Astrocyte (in vitro differentiated cells and primary cell): ENCODE data around the gene ETV3. TPM values are rescaled to one million over a fixed set of nuclear protein-coding genes. Genes with fewer than 3 reads are reported as not detected.

Source experiments
- DNase-seq: peaks from one replicate; pipeline ENCODE4 v3.0.0-alpha.2; 2010; ENCODE audit warnings: low read depth
- FAIRE-seq: peaks from 2 replicates; lab custom pipeline; 2011; peaks lifted over from hg19 to GRCh38; lab: Jason Lieb, UNC
- H2AFZ ChIP-seq: 2 replicates; pipeline ENCODE4 v1.6.0; 2012; ENCODE audit warnings: low read depth, low read length, inconsistent platforms
- H3K27ac ChIP-seq: 2 replicates; pipeline ENCODE4 v1.5.1; 2011; ENCODE audit warnings: low read depth, low read length, inconsistent platforms
- H3K27me3 ChIP-seq: 2 replicates; pipeline ENCODE4 v1.6.0; 2011; ENCODE audit warnings: low read length, inconsistent platforms; ENCODE audit not compliant: insufficient read depth
- H3K36me3 ChIP-seq: 2 replicates; pipeline ENCODE4 v1.5.1; 2011; ENCODE audit warnings: low read length, inconsistent platforms; ENCODE audit not compliant: insufficient read depth
- H3K4me1 ChIP-seq: 2 replicates; pipeline ENCODE4 v1.5.1; 2011; ENCODE audit warnings: low read length, inconsistent platforms; ENCODE audit not compliant: insufficient read depth
- H3K4me2 ChIP-seq: 2 replicates; pipeline ENCODE4 v1.6.0; 2012; ENCODE audit warnings: low read length, inconsistent platforms
- H3K4me3 ChIP-seq: 2 replicates; pipeline ENCODE4 v1.5.1; 2011; ENCODE audit warnings: low read depth, mild to moderate bottlenecking, low read length, inconsistent platforms; ENCODE audit not compliant: insufficient read depth
- H3K79me2 ChIP-seq: 2 replicates; pipeline ENCODE4 v1.6.0; 2012; ENCODE audit warnings: mild to moderate bottlenecking, low read length, inconsistent platforms; ENCODE audit not compliant: insufficient read depth
- H3K9ac ChIP-seq: 2 replicates; pipeline ENCODE4 v1.6.0; 2012; ENCODE audit warnings: mild to moderate bottlenecking, low read length, inconsistent platforms
- H3K9me3 ChIP-seq: 2 replicates; pipeline ENCODE4 v1.5.1; 2012; ENCODE audit warnings: low read depth, mild to moderate bottlenecking, low read length, inconsistent platforms; ENCODE audit not compliant: insufficient read depth
- H4K20me1 ChIP-seq: 2 replicates; pipeline ENCODE4 v1.6.0; 2012; ENCODE audit warnings: low read length, inconsistent platforms; ENCODE audit not compliant: insufficient read depth
- H3K27ac Mint-ChIP-seq: one replicate; pipeline ENCODE4 v1.8.0; 2021; ENCODE audit warnings: mild to moderate bottlenecking, mixed read lengths; ENCODE audit not compliant: unreplicated experiment
- H3K27me3 Mint-ChIP-seq: one replicate; pipeline ENCODE4 v1.8.0; 2021; ENCODE audit warnings: low read depth, mixed read lengths; ENCODE audit not compliant: unreplicated experiment
- H3K36me3 Mint-ChIP-seq: one replicate; pipeline ENCODE4 v1.8.0; 2021; ENCODE audit warnings: low read depth, mixed read lengths; ENCODE audit not compliant: unreplicated experiment
- H3K4me1 Mint-ChIP-seq: one replicate; pipeline ENCODE4 v1.8.0; 2021; ENCODE audit warnings: low read depth, mixed read lengths; ENCODE audit not compliant: unreplicated experiment
- H3K4me3 Mint-ChIP-seq: one replicate; pipeline ENCODE4 v1.8.0; 2021; ENCODE audit warnings: mild to moderate bottlenecking, moderate library complexity, mixed read lengths; ENCODE audit not compliant: unreplicated experiment
- H3K9me3 Mint-ChIP-seq: one replicate; pipeline ENCODE4 v1.8.0; 2021; ENCODE audit warnings: mild to moderate bottlenecking, mixed read lengths; ENCODE audit not compliant: unreplicated experiment
- EZH2 ChIP-seq: IDR thresholded peaks from 2 replicates; pipeline ENCODE4 v1.6.1; 2012; ENCODE audit warnings: mild to moderate bottlenecking, low read length, inconsistent platforms; ENCODE audit not compliant: insufficient read depth
- total RNA-seq: library from RNA; stranded (reverse); gene quantifications from 2 replicates; pipeline ENCODE4 v1.2.1, GENCODE V29; 2021
- TF ChIP-seq, protein P1 (sequence below): IDR thresholded peaks from 2 replicates; pipeline ENCODE4 v1.5.1; 2011; ENCODE audit warnings: low read depth, mild to moderate bottlenecking, inconsistent platforms, low read length, moderate library complexity; ENCODE audit not compliant: insufficient read depth

Gene ETV3
- total RNA-seq, 1 donor from 2014 or later: 37.5 TPM

DNA sequence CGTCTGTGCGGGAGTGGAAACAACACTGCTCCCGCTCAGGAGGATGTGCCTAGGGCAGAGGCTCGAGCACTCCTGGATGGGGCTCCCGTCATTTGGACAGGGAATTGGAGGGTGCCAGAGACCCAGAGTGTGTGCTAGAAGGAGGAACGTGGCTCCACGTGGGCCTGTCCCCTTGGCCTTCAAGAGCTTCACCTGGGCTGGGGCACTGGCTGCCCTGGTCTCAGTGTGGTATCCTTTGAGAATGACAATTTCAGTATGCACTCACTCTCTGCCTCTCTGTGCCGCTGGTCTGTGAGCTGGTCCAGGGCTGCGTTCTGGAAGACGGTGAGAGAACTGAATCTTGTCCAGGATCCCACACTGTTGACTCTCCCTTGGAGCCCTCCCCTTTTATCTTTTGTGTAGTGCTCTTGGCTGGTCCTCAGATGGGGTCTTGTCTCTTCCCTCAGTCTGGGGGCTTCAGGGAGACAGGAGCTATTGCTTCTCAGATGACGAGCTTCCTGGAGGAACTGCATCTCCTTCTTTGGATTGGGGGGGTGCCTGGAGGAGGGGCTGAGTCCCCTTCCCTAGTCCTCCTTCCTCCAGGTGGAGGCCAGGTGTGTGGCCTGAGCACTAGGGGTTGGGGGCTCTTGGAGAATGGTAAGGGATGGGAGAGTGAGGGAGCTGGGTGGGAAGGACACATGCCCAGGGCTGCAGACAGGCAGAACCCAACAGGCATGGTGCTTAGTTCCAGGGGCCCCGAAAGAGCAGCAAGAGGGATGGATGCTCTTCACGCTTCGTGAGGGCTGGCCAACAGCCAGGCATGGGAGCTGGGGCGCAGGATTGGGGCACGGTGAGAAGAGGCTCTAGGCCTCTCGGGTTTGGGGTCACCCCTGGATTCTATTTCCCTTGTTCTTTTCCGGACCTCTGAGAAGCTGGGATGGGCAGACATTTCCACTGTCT is 23.7 kb downstream of the ETV3 start:
- DNase-seq (no peak), FAIRE-seq (no peak)
- Histone ChIP-seq H3K4me2 (no peak overlapping the region), H2AFZ (no peak overlapping the region), H3K27ac (no peak overlapping the region), H3K4me1 (peaks cover 2% of the 10 kb centered on the region), H3K79me2 (no peaks in the 10 kb centered on the region), H3K36me3 (no peaks in the 10 kb centered on the region), H3K9ac (no peak overlapping the region), H3K27me3 (peaks cover 3% of the 10 kb centered on the region), H3K9me3 (no peaks in the 10 kb centered on the region), H4K20me1 (no peaks in the 10 kb centered on the region), H3K4me3 (no peak overlapping the region)
- Mint-ChIP-seq H3K4me3 (no peak overlapping the region), H3K4me1 (peaks cover 18% of the 10 kb centered on the region), H3K36me3 (peaks cover 2% of the 10 kb centered on the region), H3K27ac (no peak overlapping the region), H3K9me3 (no peaks in the 10 kb centered on the region), H3K27me3 (peaks cover 16% of the 10 kb centered on the region)
- no peak for TF ChIP-seq EZH2
- TF ChIP-seq, protein P1, sequence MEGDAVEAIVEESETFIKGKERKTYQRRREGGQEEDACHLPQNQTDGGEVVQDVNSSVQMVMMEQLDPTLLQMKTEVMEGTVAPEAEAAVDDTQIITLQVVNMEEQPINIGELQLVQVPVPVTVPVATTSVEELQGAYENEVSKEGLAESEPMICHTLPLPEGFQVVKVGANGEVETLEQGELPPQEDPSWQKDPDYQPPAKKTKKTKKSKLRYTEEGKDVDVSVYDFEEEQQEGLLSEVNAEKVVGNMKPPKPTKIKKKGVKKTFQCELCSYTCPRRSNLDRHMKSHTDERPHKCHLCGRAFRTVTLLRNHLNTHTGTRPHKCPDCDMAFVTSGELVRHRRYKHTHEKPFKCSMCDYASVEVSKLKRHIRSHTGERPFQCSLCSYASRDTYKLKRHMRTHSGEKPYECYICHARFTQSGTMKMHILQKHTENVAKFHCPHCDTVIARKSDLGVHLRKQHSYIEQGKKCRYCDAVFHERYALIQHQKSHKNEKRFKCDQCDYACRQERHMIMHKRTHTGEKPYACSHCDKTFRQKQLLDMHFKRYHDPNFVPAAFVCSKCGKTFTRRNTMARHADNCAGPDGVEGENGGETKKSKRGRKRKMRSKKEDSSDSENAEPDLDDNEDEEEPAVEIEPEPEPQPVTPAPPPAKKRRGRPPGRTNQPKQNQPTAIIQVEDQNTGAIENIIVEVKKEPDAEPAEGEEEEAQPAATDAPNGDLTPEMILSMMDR: no peak

DNA sequence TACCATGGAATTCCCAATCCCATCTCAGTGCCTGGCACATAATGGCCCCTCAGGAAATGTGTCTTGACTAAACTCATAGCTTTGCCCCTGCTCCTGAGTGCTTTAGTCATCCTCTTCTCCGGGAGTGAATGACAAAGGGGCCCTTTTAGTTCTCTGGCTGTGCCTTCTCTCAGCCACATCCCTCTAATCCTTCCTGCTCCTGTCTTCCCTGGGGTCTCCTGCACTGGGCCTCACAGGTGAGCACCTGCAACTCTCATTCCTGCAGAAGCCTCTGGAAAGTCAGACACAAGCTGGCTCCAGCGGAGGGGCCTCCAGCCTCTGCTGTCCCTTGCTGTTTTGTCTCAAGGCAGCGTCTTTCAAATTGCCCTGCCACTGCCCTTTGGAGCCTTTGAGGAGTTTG is 24.6 kb downstream of the ETV3 start:
- H3K4me1 ChIP-seq: peaks cover 2% of the 10 kb centered on the region

More for the DNA sequence above, 24.6 kb downstream of the ETV3 start:
- peaks cover 19% of the 10 kb centered on the region for H3K27me3 Mint-ChIP-seq
- Histone ChIP-seq H3K79me2 (no peaks in the 10 kb centered on the region), H3K27ac (no peak overlapping the region), H3K27me3 (peaks cover 3% of the 10 kb centered on the region), H3K9me3 (no peaks in the 10 kb centered on the region), H3K36me3 (no peaks in the 10 kb centered on the region), H4K20me1 (no peaks in the 10 kb centered on the region), H2AFZ (no peak overlapping the region), H3K4me2 (no peak overlapping the region), H3K4me3 (no peak overlapping the region), H3K9ac (no peak overlapping the region)
- peaks cover 18% of the 10 kb centered on the region for H3K4me1 Mint-ChIP-seq
- H3K27ac Mint-ChIP-seq: no peak overlapping the region
- H3K9me3 Mint-ChIP-seq: no peaks in the 10 kb centered on the region
- no peak overlapping the region for H3K4me3 Mint-ChIP-seq
- H3K36me3 Mint-ChIP-seq: peaks cover 1% of the 10 kb centered on the region
- TF ChIP-seq, protein P1: no peak
- TF ChIP-seq EZH2: no peak
- FAIRE-seq: no peak
- DNase-seq: no peak
